Measurements from ENCODE around the gene HAGHL. TPM values are rescaled to one million over a fixed set of nuclear protein-coding genes. Genes with fewer than 3 reads are reported as not detected.

Gene HAGHL
- polyA plus RNA-seq, 1 donor (not counting 4 experiments of a cell fraction or from before 2014, with no cell fraction given) = 8.0 TPM

DNA sequence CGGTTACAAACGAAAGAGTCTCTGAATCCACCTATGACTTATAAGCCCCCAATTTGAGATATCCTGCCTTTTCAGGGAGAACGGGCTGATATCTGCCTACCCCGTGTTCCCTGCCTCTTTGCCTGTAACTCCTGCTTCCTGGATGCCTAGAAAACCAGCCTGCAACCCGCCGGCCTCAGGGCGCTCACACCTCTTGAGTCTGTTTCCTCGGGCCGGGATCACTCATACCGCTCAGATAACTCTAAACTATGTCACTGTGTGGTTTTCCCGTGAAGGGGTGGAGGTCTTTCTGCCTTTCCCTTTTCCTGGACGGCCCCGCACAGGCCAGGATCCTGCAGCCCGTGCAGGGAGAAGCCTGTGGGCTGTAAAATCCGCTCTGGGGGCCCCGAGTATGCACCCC is 50.9 kb downstream of the HAGHL start:
- H3K9ac ChIP-seq (ENCODE audit: control insufficient read depth, extremely low read depth, insufficient read depth, low read length) = no peak overlapping the region
- peaks cover 15% of the 10 kb centered on the region for H3K27me3 ChIP-seq (ENCODE audit: control insufficient read depth, extremely low read depth, insufficient read depth, low read length)
- H3K9me3 ChIP-seq (ENCODE audit: control insufficient read depth, low read depth, low read length) = no peaks in the 10 kb centered on the region
- no peaks in the 10 kb centered on the region for H3K36me3 ChIP-seq (ENCODE audit: control insufficient read depth in 2 of 2, extremely low read depth in 1 of 2, insufficient read depth in 2 of 2, low read length in 2 of 2)
- no peak overlapping the region for H3K4me2 ChIP-seq (ENCODE audit: control insufficient read depth, extremely low read depth, insufficient read depth, low read depth, low read length)
- H3K9me1 ChIP-seq (ENCODE audit: control insufficient read depth, extremely low read depth, insufficient read depth, low read length) = no peaks in the 10 kb centered on the region
- dilution Hi-C loops (cut with MboI; ENCODE audit: extremely low pct_ligation_motif_present, low sequenced_read_pairs) = no loop called here
- no peak for TF ChIP-seq EZH2 (IDR thresholded peaks at IDR 0.05; ENCODE audit: low read length)
- TF ChIP-seq, protein P1, sequence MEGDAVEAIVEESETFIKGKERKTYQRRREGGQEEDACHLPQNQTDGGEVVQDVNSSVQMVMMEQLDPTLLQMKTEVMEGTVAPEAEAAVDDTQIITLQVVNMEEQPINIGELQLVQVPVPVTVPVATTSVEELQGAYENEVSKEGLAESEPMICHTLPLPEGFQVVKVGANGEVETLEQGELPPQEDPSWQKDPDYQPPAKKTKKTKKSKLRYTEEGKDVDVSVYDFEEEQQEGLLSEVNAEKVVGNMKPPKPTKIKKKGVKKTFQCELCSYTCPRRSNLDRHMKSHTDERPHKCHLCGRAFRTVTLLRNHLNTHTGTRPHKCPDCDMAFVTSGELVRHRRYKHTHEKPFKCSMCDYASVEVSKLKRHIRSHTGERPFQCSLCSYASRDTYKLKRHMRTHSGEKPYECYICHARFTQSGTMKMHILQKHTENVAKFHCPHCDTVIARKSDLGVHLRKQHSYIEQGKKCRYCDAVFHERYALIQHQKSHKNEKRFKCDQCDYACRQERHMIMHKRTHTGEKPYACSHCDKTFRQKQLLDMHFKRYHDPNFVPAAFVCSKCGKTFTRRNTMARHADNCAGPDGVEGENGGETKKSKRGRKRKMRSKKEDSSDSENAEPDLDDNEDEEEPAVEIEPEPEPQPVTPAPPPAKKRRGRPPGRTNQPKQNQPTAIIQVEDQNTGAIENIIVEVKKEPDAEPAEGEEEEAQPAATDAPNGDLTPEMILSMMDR (optimal IDR thresholded peaks at IDR 0.05 in 1 of 3, IDR thresholded peaks at IDR 0.05 in 1 of 3, conservative IDR thresholded peaks at IDR 0.05 in 1 of 3; ENCODE audit: extremely low read depth in 1 of 3, insufficient read depth in 2 of 3, low read length in 3 of 3) = no peak
- no peak overlapping the region for H3K4me3 ChIP-seq (ENCODE audit: control insufficient read depth in 2 of 3, extremely low read depth in 1 of 3, insufficient read depth in 2 of 3, low read depth in 1 of 3, low read length in 3 of 3)
- no peaks in the 10 kb centered on the region for H4K20me1 ChIP-seq (ENCODE audit: control insufficient read depth, extremely low read depth, insufficient read depth, low read length)
- no peaks in the 10 kb centered on the region for H3K79me2 ChIP-seq (ENCODE audit: control insufficient read depth, insufficient read depth, low read length)
- FAIRE-seq (no peak), DNase-seq (ENCODE audit: low read depth, low spot score) (no peak)
- H2AFZ ChIP-seq (ENCODE audit: control insufficient read depth, low read length) = no peak overlapping the region
- peaks cover 11% of the 10 kb centered on the region for H3K4me1 ChIP-seq (ENCODE audit: control insufficient read depth, extremely low read depth, insufficient read depth, low read length)
- H3K27ac ChIP-seq (ENCODE audit: control insufficient read depth, insufficient read depth, low read length) = no peak overlapping the region

DNA sequence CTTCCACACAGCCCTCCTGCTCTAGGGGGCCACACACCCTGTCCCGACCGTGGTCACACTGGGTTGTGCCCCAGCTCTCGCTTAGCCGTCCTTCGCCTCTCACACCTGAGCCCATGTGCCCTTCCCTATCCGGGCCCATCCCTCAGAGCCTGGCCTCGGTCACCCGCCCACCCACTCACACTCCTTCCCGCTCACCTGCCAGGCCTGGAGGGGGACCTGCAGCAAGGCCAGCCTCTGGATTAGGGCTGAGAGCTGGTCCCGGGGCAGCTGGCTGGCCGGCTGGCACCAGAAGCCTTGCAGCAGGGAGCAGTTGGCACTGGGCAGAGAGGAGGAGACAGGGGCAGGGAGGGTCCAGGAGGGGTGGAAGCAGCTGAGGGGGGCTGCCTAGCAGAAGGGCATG is 51.5 kb downstream of the HAGHL start:
- Histone ChIP-seq H3K9me3 (ENCODE audit: control insufficient read depth, low read depth, low read length) (no peaks in the 10 kb centered on the region), H3K27ac (ENCODE audit: control insufficient read depth, insufficient read depth, low read length) (no peak overlapping the region), H3K36me3 (ENCODE audit: control insufficient read depth in 2 of 2, extremely low read depth in 1 of 2, insufficient read depth in 2 of 2, low read length in 2 of 2) (no peaks in the 10 kb centered on the region), H3K4me2 (ENCODE audit: control insufficient read depth, extremely low read depth, insufficient read depth, low read depth, low read length) (no peak overlapping the region), H3K4me1 (ENCODE audit: control insufficient read depth, extremely low read depth, insufficient read depth, low read length) (peaks cover 18% of the 10 kb centered on the region), H3K4me3 (ENCODE audit: control insufficient read depth in 2 of 3, extremely low read depth in 1 of 3, insufficient read depth in 2 of 3, low read depth in 1 of 3, low read length in 3 of 3) (no peak overlapping the region), H3K9me1 (ENCODE audit: control insufficient read depth, extremely low read depth, insufficient read depth, low read length) (no peaks in the 10 kb centered on the region), H3K9ac (ENCODE audit: control insufficient read depth, extremely low read depth, insufficient read depth, low read length) (no peak overlapping the region), H3K79me2 (ENCODE audit: control insufficient read depth, insufficient read depth, low read length) (no peaks in the 10 kb centered on the region), H3K27me3 (ENCODE audit: control insufficient read depth, extremely low read depth, insufficient read depth, low read length) (peaks cover 15% of the 10 kb centered on the region), H4K20me1 (ENCODE audit: control insufficient read depth, extremely low read depth, insufficient read depth, low read length) (no peaks in the 10 kb centered on the region), H2AFZ (ENCODE audit: control insufficient read depth, low read length) (no peak overlapping the region)
- DNase-seq (ENCODE audit: low read depth, low spot score) = no peak
- TF ChIP-seq, protein P1 (optimal IDR thresholded peaks at IDR 0.05 in 1 of 3, IDR thresholded peaks at IDR 0.05 in 1 of 3, conservative IDR thresholded peaks at IDR 0.05 in 1 of 3; ENCODE audit: extremely low read depth in 1 of 3, insufficient read depth in 2 of 3, low read length in 3 of 3) = no peak
- no peak for TF ChIP-seq EZH2 (IDR thresholded peaks at IDR 0.05; ENCODE audit: low read length)
- no peak for FAIRE-seq
- dilution Hi-C loops (cut with MboI; ENCODE audit: extremely low pct_ligation_motif_present, low sequenced_read_pairs) = no loop called here

Data from keratinocyte (primary cell).